WTC11 (cell line): Measurements from ENCODE around the gene MT1G. TPM values are rescaled to one million over a fixed set of nuclear protein-coding genes. Genes with fewer than 3 reads are reported as not detected.

Source experiments
- ATAC-seq: fragments of 200-7000 bp; cut with Tn5 transposase; 2 replicates; pipeline ENCODE4 v1.10.0; 2021; ENCODE audit warnings: mild to moderate bottlenecking, moderate library complexity
- CTCF ChIA-PET: fragments of 300-600 bp; sonication (Branson Sonifier 250); formaldehyde crosslinking; loops from one replicate; lab custom pipeline; 2021; ENCODE audit warnings: antibody characterized with exemption; lab: Charles Lee
- POLR2A ChIA-PET: fragments of 350-600 bp; sonication (Branson Sonifier 250); formaldehyde crosslinking; loops from one replicate; lab custom pipeline; 2021; ENCODE audit warnings: antibody characterized with exemption; lab: Charles Lee
- DNase-seq: peaks from one replicate; pipeline ENCODE4 v3.0.0; 2021; ENCODE audit warnings: low spot score
- H3K27ac Mint-ChIP-seq: 2 replicates; pipeline ENCODE4 v1.8.0; 2021; ENCODE audit warnings: mixed read lengths
- H3K27me3 Mint-ChIP-seq: 2 replicates; pipeline ENCODE4 v1.8.0; 2021; ENCODE audit warnings: low read depth, mild to moderate bottlenecking, moderate library complexity, mixed read lengths
- H3K36me3 Mint-ChIP-seq: 2 replicates; pipeline ENCODE4 v1.8.0; 2021; ENCODE audit warnings: mixed read lengths
- H3K4me1 Mint-ChIP-seq: 2 replicates; pipeline ENCODE4 v1.8.0; 2022; ENCODE audit warnings: mixed read lengths
- H3K4me3 Mint-ChIP-seq: 2 replicates; pipeline ENCODE4 v1.8.0; 2021; ENCODE audit warnings: mild to moderate bottlenecking, moderate library complexity, mixed read lengths
- H3K9me3 Mint-ChIP-seq: 2 replicates; pipeline ENCODE4 v1.8.0; 2021; ENCODE audit warnings: mixed read lengths
- CREB1 ChIP-seq: sonication (generic); formaldehyde crosslinking; IDR thresholded peaks from 2 replicates; pipeline ENCODE4 v1.8.0; 2023; ENCODE audit warnings: mild to moderate bottlenecking, missing genetic modification reagents
- ESRRA ChIP-seq: sonication (generic); formaldehyde crosslinking; IDR thresholded peaks from 2 replicates; pipeline ENCODE4 v1.8.1; 2022; ENCODE audit warnings: mild to moderate bottlenecking, missing genetic modification reagents, borderline replicate concordance
- JAZF1 ChIP-seq: fragments of 250-450 bp; sonication (Bioruptor Pico); IDR thresholded peaks from 2 replicates; pipeline ENCODE4 v1.9.0; 2021; ENCODE audit warnings: moderate library complexity, mild to moderate bottlenecking, inconsistent platforms
- JUN ChIP-seq: sonication (generic); formaldehyde crosslinking; IDR thresholded peaks from 2 replicates; pipeline ENCODE4 v1.8.0; 2023; ENCODE audit warnings: mild to moderate bottlenecking, missing genetic modification reagents
- NFE2L1 ChIP-seq: sonication (generic); formaldehyde crosslinking; IDR thresholded peaks from 2 replicates; pipeline ENCODE4 v1.8.1; 2023; ENCODE audit warnings: missing genetic modification reagents
- NFYB ChIP-seq: sonication (generic); formaldehyde crosslinking; conservative IDR thresholded peaks from 2 replicates; pipeline ENCODE4 v1.8.0; 2022; ENCODE audit warnings: low read depth, missing genetic modification reagents
- NR1H2 ChIP-seq: sonication (generic); formaldehyde crosslinking; IDR thresholded peaks from 2 replicates; pipeline ENCODE4 v1.9.0; 2021; ENCODE audit warnings: mild to moderate bottlenecking, moderate library complexity, missing genetic modification reagents
- SP1 ChIP-seq: sonication (generic); formaldehyde crosslinking; conservative IDR thresholded peaks from 2 replicates; pipeline ENCODE4 v1.8.1; 2022; ENCODE audit warnings: missing genetic modification reagents
- TCF7 ChIP-seq: sonication (generic); formaldehyde crosslinking; IDR thresholded peaks from 2 replicates; pipeline ENCODE4 v1.8.0; 2022; ENCODE audit warnings: mild to moderate bottlenecking, low read depth, missing genetic modification reagents, moderate library complexity
- ZNF219 ChIP-seq: sonication (generic); formaldehyde crosslinking; IDR thresholded peaks from 2 replicates; pipeline ENCODE4 v1.8.0; 2023; ENCODE audit warnings: missing genetic modification reagents, mild to moderate bottlenecking, borderline replicate concordance
- ZNF263 ChIP-seq: sonication (generic); formaldehyde crosslinking; IDR thresholded peaks from 2 replicates; pipeline ENCODE4 v1.8.1; 2022; ENCODE audit warnings: low read depth, mild to moderate bottlenecking, moderate library complexity, missing genetic modification reagents
- ZNF416 ChIP-seq: fragments of 250-450 bp; sonication (Bioruptor Pico); IDR thresholded peaks from 2 replicates; pipeline ENCODE4 v1.9.0; 2021; ENCODE audit warnings: mild to moderate bottlenecking, inconsistent platforms
- total RNA-seq: library from RNA; stranded (reverse); gene quantifications from 3 replicates; pipeline ENCODE4 v1.2.3, GENCODE V29; 2021
- TF ChIP-seq, protein P1 (sequence below): sonication (generic); formaldehyde crosslinking; IDR thresholded peaks from 2 replicates; pipeline ENCODE4 v1.8.0; 2022; ENCODE audit warnings: mild to moderate bottlenecking, missing genetic modification reagents
- TF ChIP-seq, protein P2 (sequence below): fragments of 250-450 bp; sonication (Bioruptor Pico); IDR thresholded peaks from 2 replicates; pipeline ENCODE4 v1.8.0; 2021; ENCODE audit warnings: mild to moderate bottlenecking
- TF ChIP-seq, protein P3 (sequence below): sonication (generic); formaldehyde crosslinking; conservative IDR thresholded peaks from 2 replicates; pipeline ENCODE4 v1.8.1; 2023; ENCODE audit warnings: mild to moderate bottlenecking, low read depth, missing genetic modification reagents, moderate library complexity
- TF ChIP-seq, protein P4 (sequence below): sonication (generic); formaldehyde crosslinking; IDR thresholded peaks from 2 replicates; pipeline ENCODE4 v1.8.0; 2022; ENCODE audit warnings: mild to moderate bottlenecking, missing genetic modification reagents

MT1G gene
- total RNA-seq, 1 experiment from 2014 or later: 333 TPM

DNA sequence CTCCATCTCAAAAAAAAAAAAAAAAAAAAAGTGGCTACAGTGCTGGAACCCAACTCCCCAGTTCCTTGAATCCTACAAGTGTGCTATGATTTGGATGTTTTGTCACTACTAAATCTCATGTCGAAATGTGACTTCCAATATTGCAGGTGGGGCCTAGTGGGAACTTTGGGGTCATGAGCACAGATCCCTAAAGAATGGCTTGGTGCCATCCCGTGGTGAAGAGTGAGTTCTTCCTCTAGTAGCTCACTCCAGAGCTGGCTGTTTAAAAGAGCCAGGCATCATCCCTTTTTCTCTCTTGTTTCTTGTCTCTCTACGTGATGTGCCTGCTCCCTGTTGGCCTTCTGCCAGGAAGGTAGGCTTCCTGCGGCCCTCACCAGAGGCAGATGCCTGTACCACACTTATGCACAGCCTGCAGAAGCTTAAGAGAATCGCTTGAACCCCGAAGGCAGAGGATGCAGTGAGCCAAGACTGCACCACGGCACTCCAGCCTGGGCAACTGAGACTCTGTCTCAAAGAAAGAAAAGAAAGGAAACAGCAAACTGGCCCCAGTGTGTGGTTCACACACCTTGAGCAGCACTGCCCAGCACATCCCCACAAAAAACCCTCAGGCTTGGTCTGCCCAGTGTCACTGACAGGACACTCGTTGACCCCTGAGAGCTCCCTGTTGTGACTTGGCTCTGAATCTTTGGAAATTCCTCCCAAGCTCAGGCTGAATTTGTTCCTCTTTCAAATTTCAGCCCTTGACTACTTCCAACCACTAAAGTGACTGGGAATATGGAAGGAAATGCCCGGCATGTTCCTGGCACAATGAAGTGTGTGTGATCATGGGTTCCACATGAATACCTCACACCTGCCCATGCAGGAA lies 39.1 kb downstream of the MT1G start:
- Mint-ChIP-seq H3K27me3 (peaks cover 98% of the 10 kb centered on the region), H3K4me1 (peaks cover 34% of the 10 kb centered on the region), H3K4me3 (no peak overlapping the region), H3K27ac (no peak overlapping the region), H3K9me3 (no peaks in the 10 kb centered on the region), H3K36me3 (0 out of 2 replicates have a peak, but pooled peaks cover 2% of the 10 kb centered on the region)
- no peak for DNase-seq
- ChIA-PET POLR2A (interaction anchor here (4.9 kb wide), 1 partner anchor 19 kb away, joined by 68 read pairs; the partner anchor contains the start of gene MT2A), CTCF (interaction anchor here (0.7 to 2.2 kb wide), 6 partner anchors 10 to 73 kb away, joined by 4 to 10 read pairs (median 6); partner anchors contain the start of gene MT2A)
- TF ChIP-seq, protein P1, sequence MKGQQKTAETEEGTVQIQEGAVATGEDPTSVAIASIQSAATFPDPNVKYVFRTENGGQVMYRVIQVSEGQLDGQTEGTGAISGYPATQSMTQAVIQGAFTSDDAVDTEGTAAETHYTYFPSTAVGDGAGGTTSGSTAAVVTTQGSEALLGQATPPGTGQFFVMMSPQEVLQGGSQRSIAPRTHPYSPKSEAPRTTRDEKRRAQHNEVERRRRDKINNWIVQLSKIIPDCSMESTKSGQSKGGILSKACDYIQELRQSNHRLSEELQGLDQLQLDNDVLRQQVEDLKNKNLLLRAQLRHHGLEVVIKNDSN (CRISPR knock-in tag): no peak
- ATAC-seq: no peak

DNA sequence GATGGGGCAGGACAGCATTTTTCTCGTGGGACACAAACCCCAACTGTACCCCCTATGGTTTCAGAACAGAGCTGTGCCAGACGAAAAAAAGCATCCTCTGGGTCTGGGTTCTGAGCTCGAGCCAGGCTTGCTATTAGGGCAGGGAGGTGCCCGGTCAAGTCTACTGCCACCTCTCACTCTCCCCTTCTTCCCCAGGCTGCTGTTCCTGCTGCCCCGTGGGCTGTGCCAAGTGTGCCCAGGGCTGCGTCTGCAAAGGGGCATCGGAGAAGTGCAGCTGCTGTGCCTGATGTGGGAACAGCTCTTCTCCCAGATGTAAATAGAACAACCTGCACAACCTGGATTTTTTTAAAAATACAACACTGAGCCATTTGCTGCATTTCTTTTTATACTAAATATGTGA lies 41.2 kb downstream of the MT1G start:
- ATAC-seq: no peak

DNA sequence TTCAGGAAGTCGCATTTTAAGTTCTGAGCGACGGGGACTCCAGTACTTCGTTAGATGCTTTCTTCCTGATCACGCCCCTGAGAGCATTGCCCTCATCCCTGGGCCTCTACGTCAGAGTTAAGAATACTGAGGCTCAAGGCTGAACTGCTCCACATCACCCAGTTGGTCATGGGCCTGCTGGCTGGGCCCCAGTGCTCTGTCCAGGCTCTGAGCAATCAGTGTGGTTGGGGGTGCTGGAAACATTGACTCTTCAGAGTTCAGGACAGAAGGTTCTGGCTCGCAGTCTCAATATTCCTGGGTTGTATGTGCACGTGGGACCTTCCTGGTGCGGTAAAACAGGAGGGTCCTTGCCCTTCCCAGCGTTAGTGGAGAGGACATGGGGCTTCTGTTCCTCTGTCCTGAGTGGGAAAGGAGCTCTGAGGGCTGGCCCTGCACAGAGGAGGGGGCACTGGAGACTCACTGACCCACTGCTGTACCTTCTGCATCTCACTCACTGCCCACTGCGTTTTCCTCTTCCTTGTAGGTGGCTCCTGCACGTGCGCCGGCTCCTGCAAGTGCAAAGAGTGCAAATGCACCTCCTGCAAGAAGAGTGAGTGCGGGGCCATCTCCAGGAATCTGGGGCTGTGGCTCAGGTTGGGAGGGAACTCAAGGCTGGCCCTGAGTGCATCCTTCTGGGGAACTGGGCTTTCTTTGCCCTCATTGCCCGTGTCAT lies 41.8 kb downstream of the MT1G start:
- POLR2A ChIA-PET: interaction anchor here (0.7 to 4.9 kb wide), 17 partner anchors 8 to 78 kb away, joined by 3 to 68 read pairs (median 6); partner anchors contain the start of genes MT1A, MT1F, MT1G and MT1H

More for the DNA sequence above, 41.2 kb downstream of the MT1G start:
- H3K9me3 Mint-ChIP-seq: peaks cover 8% of the 10 kb centered on the region; the same call in 1 of the 2 replicates
- TF ChIP-seq, protein P2, sequence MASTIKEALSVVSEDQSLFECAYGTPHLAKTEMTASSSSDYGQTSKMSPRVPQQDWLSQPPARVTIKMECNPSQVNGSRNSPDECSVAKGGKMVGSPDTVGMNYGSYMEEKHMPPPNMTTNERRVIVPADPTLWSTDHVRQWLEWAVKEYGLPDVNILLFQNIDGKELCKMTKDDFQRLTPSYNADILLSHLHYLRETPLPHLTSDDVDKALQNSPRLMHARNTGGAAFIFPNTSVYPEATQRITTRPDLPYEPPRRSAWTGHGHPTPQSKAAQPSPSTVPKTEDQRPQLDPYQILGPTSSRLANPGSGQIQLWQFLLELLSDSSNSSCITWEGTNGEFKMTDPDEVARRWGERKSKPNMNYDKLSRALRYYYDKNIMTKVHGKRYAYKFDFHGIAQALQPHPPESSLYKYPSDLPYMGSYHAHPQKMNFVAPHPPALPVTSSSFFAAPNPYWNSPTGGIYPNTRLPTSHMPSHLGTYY (CRISPR knock-in tag): no peak
- TF ChIP-seq JUN (CRISPR knock-in tag) (no peak), ZNF219 (CRISPR knock-in tag) (no peak), ESRRA (CRISPR knock-in tag) (no peak), NFYB (no peak), JAZF1 (CRISPR knock-in tag) (no peak), SP1 (CRISPR knock-in tag) (no peak), ZNF416 (CRISPR knock-in tag) (no peak), TCF7 (CRISPR knock-in tag) (no peak), CREB1 (no peak), ZNF263 (CRISPR knock-in tag) (no peak), NR1H2 (CRISPR knock-in tag) (no peak)
- H3K27me3 Mint-ChIP-seq: peaks cover 98% of the 10 kb centered on the region
- peaks cover 38% of the 10 kb centered on the region for H3K4me1 Mint-ChIP-seq
- ChIA-PET CTCF (interaction anchor here (1.2 to 1.8 kb wide), 3 partner anchors 9 to 47 kb away, joined by 3 to 5 read pairs (median 4); no protein-coding TSS in a partner anchor), POLR2A (interaction anchor here (1.2 to 4.9 kb wide), 7 partner anchors 10 to 56 kb away, joined by 4 to 68 read pairs (median 24); partner anchors contain the start of genes MT1F, MT1G, MT1H and MT1X)
- H3K27ac Mint-ChIP-seq: no peak overlapping the region
- no peak for DNase-seq
- H3K4me3 Mint-ChIP-seq: peak overlapping the region; percentile 74; the same call in 1 of the 2 replicates
- H3K36me3 Mint-ChIP-seq: peaks cover 2% of the 10 kb centered on the region; the same call in 1 of the 2 replicates

More for the DNA sequence above, 41.8 kb downstream of the MT1G start:
- H3K27ac Mint-ChIP-seq: no peak overlapping the region
- ATAC-seq (peak; percentile 15), DNase-seq (no peak)
- peaks cover 2% of the 10 kb centered on the region; the same call in 1 of the 2 replicates for H3K36me3 Mint-ChIP-seq
- CTCF ChIA-PET: interaction anchor here (0.9 to 2.4 kb wide), 7 partner anchors 8 to 76 kb away, joined by 3 to 8 read pairs (median 6); no protein-coding TSS in a partner anchor
- TF ChIP-seq, protein P3, sequence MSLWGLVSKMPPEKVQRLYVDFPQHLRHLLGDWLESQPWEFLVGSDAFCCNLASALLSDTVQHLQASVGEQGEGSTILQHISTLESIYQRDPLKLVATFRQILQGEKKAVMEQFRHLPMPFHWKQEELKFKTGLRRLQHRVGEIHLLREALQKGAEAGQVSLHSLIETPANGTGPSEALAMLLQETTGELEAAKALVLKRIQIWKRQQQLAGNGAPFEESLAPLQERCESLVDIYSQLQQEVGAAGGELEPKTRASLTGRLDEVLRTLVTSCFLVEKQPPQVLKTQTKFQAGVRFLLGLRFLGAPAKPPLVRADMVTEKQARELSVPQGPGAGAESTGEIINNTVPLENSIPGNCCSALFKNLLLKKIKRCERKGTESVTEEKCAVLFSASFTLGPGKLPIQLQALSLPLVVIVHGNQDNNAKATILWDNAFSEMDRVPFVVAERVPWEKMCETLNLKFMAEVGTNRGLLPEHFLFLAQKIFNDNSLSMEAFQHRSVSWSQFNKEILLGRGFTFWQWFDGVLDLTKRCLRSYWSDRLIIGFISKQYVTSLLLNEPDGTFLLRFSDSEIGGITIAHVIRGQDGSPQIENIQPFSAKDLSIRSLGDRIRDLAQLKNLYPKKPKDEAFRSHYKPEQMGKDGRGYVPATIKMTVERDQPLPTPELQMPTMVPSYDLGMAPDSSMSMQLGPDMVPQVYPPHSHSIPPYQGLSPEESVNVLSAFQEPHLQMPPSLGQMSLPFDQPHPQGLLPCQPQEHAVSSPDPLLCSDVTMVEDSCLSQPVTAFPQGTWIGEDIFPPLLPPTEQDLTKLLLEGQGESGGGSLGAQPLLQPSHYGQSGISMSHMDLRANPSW (CRISPR knock-in tag): no peak
- no peak for TF ChIP-seq NFE2L1
- TF ChIP-seq, protein P4, sequence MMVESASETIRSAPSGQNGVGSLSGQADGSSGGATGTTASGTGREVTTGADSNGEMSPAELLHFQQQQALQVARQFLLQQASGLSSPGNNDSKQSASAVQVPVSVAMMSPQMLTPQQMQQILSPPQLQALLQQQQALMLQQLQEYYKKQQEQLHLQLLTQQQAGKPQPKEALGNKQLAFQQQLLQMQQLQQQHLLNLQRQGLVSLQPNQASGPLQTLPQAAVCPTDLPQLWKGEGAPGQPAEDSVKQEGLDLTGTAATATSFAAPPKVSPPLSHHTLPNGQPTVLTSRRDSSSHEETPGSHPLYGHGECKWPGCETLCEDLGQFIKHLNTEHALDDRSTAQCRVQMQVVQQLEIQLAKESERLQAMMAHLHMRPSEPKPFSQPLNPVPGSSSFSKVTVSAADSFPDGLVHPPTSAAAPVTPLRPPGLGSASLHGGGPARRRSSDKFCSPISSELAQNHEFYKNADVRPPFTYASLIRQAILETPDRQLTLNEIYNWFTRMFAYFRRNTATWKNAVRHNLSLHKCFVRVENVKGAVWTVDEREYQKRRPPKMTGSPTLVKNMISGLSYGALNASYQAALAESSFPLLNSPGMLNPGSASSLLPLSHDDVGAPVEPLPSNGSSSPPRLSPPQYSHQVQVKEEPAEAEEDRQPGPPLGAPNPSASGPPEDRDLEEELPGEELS (CRISPR knock-in tag): no peak
- H3K9me3 Mint-ChIP-seq: peaks cover 8% of the 10 kb centered on the region; the same call in 1 of the 2 replicates
- peaks cover 98% of the 10 kb centered on the region for H3K27me3 Mint-ChIP-seq
- H3K4me3 Mint-ChIP-seq: peak overlapping the region; percentile 74
- H3K4me1 Mint-ChIP-seq: peaks cover 43% of the 10 kb centered on the region
